GM23248 (cell line): ENCODE results near the gene XXYLT1.

Experiments
- EZH2 ChIP-seq: fragments of 200-600 bp; sonication (generic); IDR thresholded peaks from 2 replicates; pipeline ENCODE4 v1.6.1; 2018; ENCODE audit warnings: antibody characterized with exemption, mild to moderate bottlenecking; ENCODE audit not compliant: insufficient read depth, poor library complexity, severe bottlenecking
- EZH2phosphoT487 ChIP-seq: fragments of 200-600 bp; sonication (generic); IDR thresholded peaks from 2 replicates; pipeline ENCODE4 v1.6.1; 2018; ENCODE audit warnings: antibody characterized with exemption, moderate library complexity, mild to moderate bottlenecking, low read depth; ENCODE audit not compliant: insufficient read depth

DNA sequence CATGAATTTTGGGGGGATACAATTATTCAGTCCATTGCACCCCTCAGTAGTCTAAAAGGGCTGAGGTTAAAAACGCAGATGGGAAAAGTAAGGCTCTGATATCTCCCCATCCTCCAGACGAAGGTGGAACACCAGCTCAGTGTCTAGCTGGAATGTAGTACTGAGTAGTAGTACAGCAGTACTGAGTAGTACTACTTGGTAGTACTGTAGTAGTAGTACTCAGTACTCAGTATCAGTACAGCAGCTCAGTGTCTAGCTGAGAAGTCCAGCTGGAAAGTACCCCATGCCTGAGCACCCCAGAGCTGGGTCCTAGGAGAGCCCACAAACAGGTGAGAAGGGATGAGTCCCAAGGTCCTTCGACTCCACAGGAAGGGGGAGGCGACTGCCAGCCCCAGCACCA lies 148.7 kb downstream of the XXYLT1 start:
- TF ChIP-seq EZH2 (no peak), EZH2phosphoT487 (no peak)
